Measurements from ENCODE around the gene OR10G6. TPM values are rescaled to one million over a fixed set of nuclear protein-coding genes. Genes with fewer than 3 reads are reported as not detected.

The OR10G6 gene
- total RNA-seq, 2 experiments from 2014 or later, result not detected

- no peak for DNase-seq
- CTCF ChIA-PET, result no interaction called here
- H3K9me3 Mint-ChIP-seq, result no peaks in the 10 kb centered on the region
- no peak overlapping the region for H3K27ac Mint-ChIP-seq
- no peaks in the 10 kb centered on the region for H3K36me3 Mint-ChIP-seq (ENCODE audit: low read depth)
- H3K4me3 Mint-ChIP-seq, result no peak overlapping the region
- H3K4me1 Mint-ChIP-seq, result no peaks in the 10 kb centered on the region
- POLR2A ChIA-PET, result no interaction called here
- H3K27me3 Mint-ChIP-seq, result no peaks in the 10 kb centered on the region
Observed at GRCh38 chr11:123945132-123945531, 49.8 kb downstream of the OR10G6 start.

Other genes starting within 250 kb of the OR10G6 start
- gene OR6X1, start 240.6 kb downstream of the OR10G6 start, total RNA-seq, result not detected
- gene OR6M1, start 188.8 kb downstream of the OR10G6 start, total RNA-seq, result not detected
- not detected for gene TMEM225, start 109.5 kb downstream of the OR10G6 start, total RNA-seq
- gene OR8D4, start 93.0 kb downstream of the OR10G6 start, total RNA-seq, result not detected
- gene OR4D5, start 55.5 kb downstream of the OR10G6 start, total RNA-seq, result not detected
- not detected for gene OR6T1, start 51.3 kb downstream of the OR10G6 start, total RNA-seq
- gene OR10S1, start 17.4 kb downstream of the OR10G6 start, total RNA-seq, result not detected
- gene OR10G4, start 17.8 kb upstream of the OR10G6 start, total RNA-seq, result not detected
- gene OR10G9, start 27.9 kb upstream of the OR10G6 start, total RNA-seq, result not detected
- gene OR10G8, start 31.6 kb upstream of the OR10G6 start, total RNA-seq, result not detected
- not detected for gene OR10G7, start 46.2 kb upstream of the OR10G6 start, total RNA-seq
- gene VWA5A, start 120.3 kb upstream of the OR10G6 start, total RNA-seq, result 1 to 10 TPM; 6.7 to 6.8 TPM
- gene OR10D3, start 188.2 kb upstream of the OR10G6 start, total RNA-seq, result not detected
- gene OR8G1, start 245.9 kb upstream of the OR10G6 start, total RNA-seq, result not detected